K562 (cell line): ENCODE data around the gene MRGPRD. TPM values are rescaled to one million over a fixed set of nuclear protein-coding genes. Genes with fewer than 3 reads are reported as not detected.

Experiments
- ATAC-seq: fragments of 200-7000 bp; cut with Tn5 transposase; 3 replicates; pipeline ENCODE4 v1.9.1; 2020; ENCODE audit warnings: moderate library complexity
- BruUV-seq: library from RNA; stranded (reverse); fragments of 400-500 nt; replicated peaks from 2 replicates; lab custom pipeline; 2021; lab: Mats Ljungman, UMichigan
- CTCF ChIA-PET: fragments of 300-600 bp; formaldehyde crosslinking; extraction: SDS; loops from one replicate; lab custom pipeline; 2021; ENCODE audit warnings: low intra/inter-chr PET ratio; lab: Yijun Ruan, JAX
- POLR2A ChIA-PET: fragments of 300-600, 350-650 bp; sonication (Branson Sonifier 250); formaldehyde crosslinking; extraction: SDS; loops from one replicate; lab custom pipeline; 2021; ENCODE audit warnings: antibody characterized with exemption, inconsistent platforms; lab: Yijun Ruan, JAX
- DNase-seq, 4 experiments: peaks; one replicate each; pipeline versions ENCODE4 v3.0.0 to v3.0.0-alpha.2; 2011 to 2018; ENCODE audit warnings: low spot score in 3 of 4, mixed read lengths in 3 of 4; ENCODE audit errors: extremely low read depth in 1 of 4
- FAIRE-seq: peaks from 2 replicates; lab custom pipeline; 2011; peaks lifted over from hg19 to GRCh38; lab: Jason Lieb, UNC
- H2AFZ ChIP-seq: 2 replicates; pipeline ENCODE4 v1.6.0; 2011; ENCODE audit warnings: low read depth, low read length, control low read depth, inconsistent platforms
- H3K27ac ChIP-seq: fragments of 200-600 bp; 3 replicates; pipeline ENCODE4 v1.8.0; 2011; ENCODE audit warnings: low read depth, mild to moderate bottlenecking, control low read depth, inconsistent platforms, low read length, moderate library complexity, mixed read lengths; ENCODE audit errors: extremely low read depth
- H3K27me3 ChIP-seq, 2 experiments: fragments of 300-600 bp in 1 of 2; 2 replicates in 1 of 2; 3 replicates in 1 of 2; pipeline versions ENCODE4 v1.6.0 to v1.8.0; 2011; ENCODE audit warnings: inconsistent platforms in 2 of 2, low read length in 2 of 2, mild to moderate bottlenecking in 1 of 2, mixed read lengths in 1 of 2, moderate library complexity in 1 of 2; ENCODE audit not compliant: control insufficient read depth in 2 of 2, insufficient read depth in 2 of 2
- H3K36me3 ChIP-seq: fragments of 300-600 bp; 3 replicates; pipeline ENCODE4 v1.8.0; 2011; ENCODE audit warnings: mild to moderate bottlenecking, low read length, inconsistent platforms; ENCODE audit not compliant: control insufficient read depth, insufficient read depth
- H3K4me1 ChIP-seq, 2 experiments: fragments of 200-600 bp in 1 of 2; replicated peaks in 1 of 2; 2 replicates in 1 of 2; 3 replicates in 1 of 2; pipeline versions ENCODE4 v1.5.1 to v1.8.0; 2011; ENCODE audit warnings: inconsistent platforms in 2 of 2, low read length in 2 of 2, mild to moderate bottlenecking in 1 of 2, mixed read lengths in 1 of 2, moderate library complexity in 1 of 2; ENCODE audit not compliant: control insufficient read depth in 2 of 2, insufficient read depth in 2 of 2
- H3K4me2 ChIP-seq: 2 replicates; pipeline ENCODE4 v1.6.1; 2011; ENCODE audit warnings: low read length, control low read depth, inconsistent platforms, mixed read lengths; ENCODE audit not compliant: insufficient read depth
- H3K4me3 ChIP-seq: fragments of 200-600 bp; sonication (generic), shearing (Covaris generic); 2 replicates; pipeline ENCODE4 v1.5.1; 2016; ENCODE audit warnings: control low read depth, inconsistent platforms
- H3K79me2 ChIP-seq: fragments of 200-600 bp; 3 replicates; pipeline ENCODE4 v1.8.0; 2011; ENCODE audit warnings: low read length, inconsistent platforms; ENCODE audit not compliant: control insufficient read depth, insufficient read depth
- H3K9ac ChIP-seq, 2 experiments: 2 replicates each; pipeline versions ENCODE4 v1.6.0 to v1.6.1; 2011; ENCODE audit warnings: low read depth in 2 of 2, low read length in 2 of 2, control low read depth in 1 of 2, inconsistent platforms in 1 of 2, mild to moderate bottlenecking in 1 of 2, mixed read lengths in 1 of 2; ENCODE audit not compliant: insufficient read depth in 1 of 2
- H3K9me1 ChIP-seq: one replicate; pipeline ENCODE4 v1.6.0; 2011; ENCODE audit warnings: inconsistent platforms, mild to moderate bottlenecking, low read length, moderate library complexity; ENCODE audit not compliant: control insufficient read depth, insufficient read depth
- H3K9me3 ChIP-seq: replicated peaks from 2 replicates; pipeline ENCODE4 v1.5.1; 2011; ENCODE audit warnings: low read depth, low read length, inconsistent platforms; ENCODE audit not compliant: control insufficient read depth, insufficient read depth
- H4K20me1 ChIP-seq: replicated peaks from 2 replicates; pipeline ENCODE4 v1.6.1; 2011; ENCODE audit warnings: low read length, inconsistent platforms, mixed read lengths; ENCODE audit not compliant: control insufficient read depth, insufficient read depth
- BRCA1 ChIP-seq, 2 experiments: fragments of 450-650 bp in 1 of 2; sonication (generic) in 1 of 2; formaldehyde crosslinking in 1 of 2; IDR thresholded peaks; 2 replicates each; pipeline versions ENCODE4 v1.5.0 to v1.6.1; 2017 to 2020; ENCODE audit warnings: mild to moderate bottlenecking in 1 of 2, missing genetic modification reagents in 1 of 2
- C11orf30 ChIP-seq: fragments of 450-650 bp; IDR thresholded peaks from 2 replicates; pipeline ENCODE4 v1.6.1; 2016; ENCODE audit warnings: low read depth, mild to moderate bottlenecking
- CC2D1A ChIP-seq: fragments of 450-650 bp; IDR thresholded peaks from 2 replicates; pipeline ENCODE4 v1.6.1; 2017; ENCODE audit warnings: mild to moderate bottlenecking
- ETV1 ChIP-seq: fragments of 450-650 bp; conservative IDR thresholded peaks from 2 replicates; pipeline ENCODE4 v1.6.1; 2016; ENCODE audit warnings: missing genetic modification characterization, control low read depth, low read depth, missing compliant biosample characterization
- HIVEP1 ChIP-seq: fragments of 250-450 bp; sonication (Bioruptor Pico); IDR thresholded peaks from 2 replicates; pipeline ENCODE4 v1.4.0; 2020; ENCODE audit warnings: mild to moderate bottlenecking
- HNRNPUL1 ChIP-seq: fragments of 200-400 bp; formaldehyde crosslinking; IDR thresholded peaks from 2 replicates; pipeline ENCODE4 v1.6.1; 2017; ENCODE audit warnings: low read length
- IRF1 ChIP-seq: sonication (generic); formaldehyde crosslinking; IDR thresholded peaks from 2 replicates; pipeline ENCODE4 v1.8.0; 2022; ENCODE audit warnings: missing genetic modification reagents, mild to moderate bottlenecking, borderline replicate concordance
- KHSRP ChIP-seq: fragments of 450-650 bp; IDR thresholded peaks from 2 replicates; pipeline ENCODE4 v1.6.1; 2017
- L3MBTL2 ChIP-seq: fragments of 450-650 bp; IDR thresholded peaks from 2 replicates; pipeline ENCODE4 v1.6.1; 2016; ENCODE audit warnings: mild to moderate bottlenecking, moderate library complexity
- LARP7 ChIP-seq: fragments of 450-650 bp; IDR thresholded peaks from 2 replicates; pipeline ENCODE4 v1.6.1; 2016
- MEF2A ChIP-seq: IDR thresholded peaks from 2 replicates; pipeline ENCODE4 v1.6.1; 2011; ENCODE audit warnings: low read depth, mild to moderate bottlenecking, low read length, moderate library complexity; ENCODE audit not compliant: control insufficient read depth
- MEF2D ChIP-seq: conservative IDR thresholded peaks from 2 replicates; pipeline ENCODE4 v1.6.1; 2016; ENCODE audit warnings: low read depth, missing genetic modification characterization, missing compliant biosample characterization
- PURB ChIP-seq: sonication (generic); formaldehyde crosslinking; IDR thresholded peaks from 2 replicates; pipeline ENCODE4 v1.9.0; 2021; ENCODE audit warnings: low read depth, mild to moderate bottlenecking, missing genetic modification reagents
- SAFB ChIP-seq: fragments of 200-400 bp; formaldehyde crosslinking; IDR thresholded peaks from 2 replicates; pipeline ENCODE4 v1.6.1; 2017; ENCODE audit warnings: low read depth, low read length, borderline replicate concordance
- SAFB2 ChIP-seq: fragments of 200-400 bp; formaldehyde crosslinking; IDR thresholded peaks from 2 replicates; pipeline ENCODE4 v1.6.1; 2018; ENCODE audit warnings: borderline replicate concordance, low read length, low read depth, moderate library complexity; ENCODE audit not compliant: severe bottlenecking
- ZNF507 ChIP-seq: conservative IDR thresholded peaks from 2 replicates; pipeline ENCODE4 v1.6.1; 2017; ENCODE audit warnings: missing genetic modification characterization, missing compliant biosample characterization
- ZNF79 ChIP-seq: fragments of 250-450 bp; sonication (Bioruptor Pico); IDR thresholded peaks from 2 replicates; pipeline ENCODE4 v1.4.0; 2020; ENCODE audit warnings: low read depth, mild to moderate bottlenecking, moderate library complexity
- WGBS: fragments of 100-300 bp; shearing (Covaris generic); methylation state at CpG from one replicate; pipeline ENCODE4 v1.1.6; 2016; ENCODE audit warnings: low coverage, mixed read lengths; ENCODE audit not compliant: insufficient coverage; ENCODE audit errors: missing lambda C conversion rate; 5-methylcytosine and 5-hydroxymethylcytosine counted together
- in situ Hi-C: fragments of 300-500 bp; cut with MboI; formaldehyde crosslinking; loops from 4 replicates; pipeline ENCODE4 v1.15.0; 2018; ENCODE audit warnings: inconsistent platforms, mixed read lengths
- intact Hi-C: fragments of 100-400 bp; cut with micrococcal nuclease; formaldehyde crosslinking; loops from 2 replicates; pipeline ENCODE4 v1.14.2; 2022
- polyA plus RNA-seq, 8 experiments: library from polyadenylated mRNA; depleted of rRNA in 4 of 8; stranded (reverse) in 5 of 8; unstranded in 3 of 8; fragments of >200 nt; fragmentation: Nextera tagmentation in 2 of 8; fragmentation: Illumina TruSeq in 1 of 8; extraction: Ambion mirVana in 2 of 8; extraction: Trizol in 1 of 8; gene quantifications; 2 replicates each; pipeline versions ENCODE4 v1.2.1 to v1.2.3, GENCODE V29; 2011 to 2014; ENCODE audit warnings: inconsistent platforms in 1 of 8, missing spikeins in 1 of 8
- total RNA-seq, 7 experiments: library from RNA; depleted of rRNA in 6 of 7; stranded (reverse); fragments of >200 nt in 6 of 7; fragmentation: Illumina TruSeq in 2 of 7; extraction: Trizol in 2 of 7; gene quantifications; 2 replicates each; pipeline versions ENCODE4 v1.2.1 to v1.2.3, GENCODE V29; 2011 to 2021; ENCODE audit warnings: low replicate concordance in 1 of 7
- TF ChIP-seq, protein P1 (sequence below): fragments of 250-450 bp; sonication (Bioruptor Pico); IDR thresholded peaks from 2 replicates; pipeline ENCODE4 v1.5.0; 2021
- TF ChIP-seq, protein P2 (sequence below): fragments of 250-450 bp; sonication (Bioruptor Pico); IDR thresholded peaks from 2 replicates; pipeline ENCODE4 v1.4.0; 2020; ENCODE audit warnings: mild to moderate bottlenecking, moderate library complexity

MRGPRD gene
- total and polyA plus RNA-seq, 9 of the 15 experiments (the other 6 are each of a cell fraction or from before 2014, with no cell fraction given), result not detected

DNA sequence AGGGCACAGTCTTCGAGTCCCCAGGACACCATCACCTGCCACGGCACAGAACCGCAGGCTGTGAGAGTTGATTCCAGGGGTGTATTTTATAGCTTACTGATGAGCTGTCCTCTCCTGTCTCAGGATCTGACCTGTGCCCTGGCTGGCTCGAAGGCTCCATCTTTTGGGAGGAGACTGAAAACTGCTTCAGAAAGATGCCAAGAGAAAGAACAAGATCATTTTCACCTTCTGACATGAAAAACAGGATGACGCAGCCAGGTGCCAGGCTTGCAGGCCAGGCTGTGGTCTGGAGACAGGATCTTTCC is 2.2 kb downstream of the MRGPRD start:
- in situ Hi-C loops, result no loop called here
- Histone ChIP-seq H3K79me2 (no peaks in the 10 kb centered on the region), H3K4me1 (peaks cover 5 to 15% of the 10 kb centered on the region in 2 experiments; a peak in 3 of 5 replicates), H3K36me3 (no peaks in the 10 kb centered on the region), H3K27ac (no peak overlapping the region), H3K4me2 (no peak overlapping the region), H4K20me1 (no peaks in the 10 kb centered on the region), H3K9me1 (no peaks in the 10 kb centered on the region), H3K9me3 (0 out of 2 replicates have a peak, but pooled peaks cover 2% of the 10 kb centered on the region), H2AFZ (no peak overlapping the region), H3K27me3 (peaks cover 25 to 36% of the 10 kb centered on the region in 2 experiments), H3K9ac (no peak overlapping the region), H3K4me3 (no peak overlapping the region)
- FAIRE-seq (no peak), ATAC-seq (no peak), DNase-seq (no peak)
- no TSS peak for BruUV-seq
- CTCF ChIA-PET, result no interaction called here
- no peak for TF ChIP-seq MEF2D (tag)
- no peak for TF ChIP-seq LARP7
- TF ChIP-seq, protein P1, sequence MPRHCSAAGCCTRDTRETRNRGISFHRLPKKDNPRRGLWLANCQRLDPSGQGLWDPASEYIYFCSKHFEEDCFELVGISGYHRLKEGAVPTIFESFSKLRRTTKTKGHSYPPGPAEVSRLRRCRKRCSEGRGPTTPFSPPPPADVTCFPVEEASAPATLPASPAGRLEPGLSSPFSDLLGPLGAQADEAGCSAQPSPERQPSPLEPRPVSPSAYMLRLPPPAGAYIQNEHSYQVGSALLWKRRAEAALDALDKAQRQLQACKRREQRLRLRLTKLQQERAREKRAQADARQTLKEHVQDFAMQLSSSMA (CRISPR knock-in tag), result no peak
- TF ChIP-seq L3MBTL2, result no peak
- no peak for TF ChIP-seq ZNF79 (CRISPR knock-in tag)
- no peak for TF ChIP-seq BRCA1 (IDR thresholded peaks at IDR 0.05)
- TF ChIP-seq BRCA1 (CRISPR knock-in tag; IDR thresholded peaks at IDR 0.05), result no peak
- no peak for TF ChIP-seq C11orf30
- TF ChIP-seq CC2D1A, result no peak
- no peak for TF ChIP-seq ETV1
- no peak for TF ChIP-seq IRF1
- no peak for TF ChIP-seq MEF2A
- TF ChIP-seq, protein P2, sequence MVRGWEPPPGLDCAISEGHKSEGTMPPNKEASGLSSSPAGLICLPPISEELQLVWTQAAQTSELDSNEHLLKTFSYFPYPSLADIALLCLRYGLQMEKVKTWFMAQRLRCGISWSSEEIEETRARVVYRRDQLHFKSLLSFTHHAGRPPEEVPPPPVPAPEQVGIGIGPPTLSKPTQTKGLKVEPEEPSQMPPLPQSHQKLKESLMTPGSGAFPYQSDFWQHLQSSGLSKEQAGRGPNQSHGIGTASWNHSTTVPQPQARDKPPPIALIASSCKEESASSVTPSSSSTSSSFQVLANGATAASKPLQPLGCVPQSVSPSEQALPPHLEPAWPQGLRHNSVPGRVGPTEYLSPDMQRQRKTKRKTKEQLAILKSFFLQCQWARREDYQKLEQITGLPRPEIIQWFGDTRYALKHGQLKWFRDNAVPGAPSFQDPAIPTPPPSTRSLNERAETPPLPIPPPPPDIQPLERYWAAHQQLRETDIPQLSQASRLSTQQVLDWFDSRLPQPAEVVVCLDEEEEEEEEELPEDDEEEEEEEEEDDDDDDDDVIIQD (CRISPR knock-in tag), result no peak
- no peak for TF ChIP-seq SAFB
- no peak for TF ChIP-seq PURB (CRISPR knock-in tag)
- TF ChIP-seq KHSRP, result no peak
- TF ChIP-seq HIVEP1, result no peak
- TF ChIP-seq ZNF507 (tag), result no peak
- TF ChIP-seq SAFB2, result no peak
- no peak for TF ChIP-seq HNRNPUL1
- 7% methylated on average over 5 of the region's 5 CpGs for WGBS
- intact Hi-C loops, result no loop called here
- POLR2A ChIA-PET, result interaction anchor here (0.6 kb wide), 1 partner anchor 13 kb away, joined by 3 read pairs; no protein-coding TSS in a partner anchor
